HG03558 (cell line): ENCODE data around the gene HARBI1.

Experiments used
- ATAC-seq: cut with Tn5 transposase; IDR thresholded peaks from one replicate; pipeline ENCODE4 v1.9.1; 2021; ENCODE audit warnings: moderate number of reproducible peaks; ENCODE audit not compliant: unreplicated experiment; ENCODE audit errors: extremely low read depth

Gene HARBI1

DNA sequence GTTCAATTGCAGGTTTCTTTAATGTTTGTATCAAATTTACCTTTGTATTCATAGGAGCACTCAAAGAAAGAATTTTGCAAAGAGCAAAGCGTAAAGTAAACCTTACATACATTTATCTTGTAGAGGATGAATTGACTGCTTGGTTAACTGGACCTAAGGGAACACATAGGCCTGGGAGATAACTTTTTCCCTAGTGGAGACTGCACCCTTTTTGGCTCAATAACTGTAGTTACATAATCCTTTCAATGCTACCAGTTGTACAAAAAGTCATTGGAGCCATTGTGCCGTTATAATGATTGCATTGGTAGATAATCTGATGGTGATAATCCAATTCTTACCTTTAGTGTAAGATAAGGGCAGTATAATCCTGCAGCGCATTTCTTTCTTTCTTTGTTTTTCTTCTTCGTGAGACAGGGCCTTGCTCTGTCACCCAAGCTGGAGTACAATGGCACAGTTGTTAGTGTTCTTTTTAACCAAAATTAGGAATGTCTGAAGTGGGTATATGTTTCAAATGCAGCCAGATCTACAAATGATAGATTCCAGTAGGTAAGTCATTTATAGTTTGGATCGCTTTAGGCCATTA, 18.6 kb upstream of the HARBI1 start:
- ATAC-seq: no peak

DNA sequence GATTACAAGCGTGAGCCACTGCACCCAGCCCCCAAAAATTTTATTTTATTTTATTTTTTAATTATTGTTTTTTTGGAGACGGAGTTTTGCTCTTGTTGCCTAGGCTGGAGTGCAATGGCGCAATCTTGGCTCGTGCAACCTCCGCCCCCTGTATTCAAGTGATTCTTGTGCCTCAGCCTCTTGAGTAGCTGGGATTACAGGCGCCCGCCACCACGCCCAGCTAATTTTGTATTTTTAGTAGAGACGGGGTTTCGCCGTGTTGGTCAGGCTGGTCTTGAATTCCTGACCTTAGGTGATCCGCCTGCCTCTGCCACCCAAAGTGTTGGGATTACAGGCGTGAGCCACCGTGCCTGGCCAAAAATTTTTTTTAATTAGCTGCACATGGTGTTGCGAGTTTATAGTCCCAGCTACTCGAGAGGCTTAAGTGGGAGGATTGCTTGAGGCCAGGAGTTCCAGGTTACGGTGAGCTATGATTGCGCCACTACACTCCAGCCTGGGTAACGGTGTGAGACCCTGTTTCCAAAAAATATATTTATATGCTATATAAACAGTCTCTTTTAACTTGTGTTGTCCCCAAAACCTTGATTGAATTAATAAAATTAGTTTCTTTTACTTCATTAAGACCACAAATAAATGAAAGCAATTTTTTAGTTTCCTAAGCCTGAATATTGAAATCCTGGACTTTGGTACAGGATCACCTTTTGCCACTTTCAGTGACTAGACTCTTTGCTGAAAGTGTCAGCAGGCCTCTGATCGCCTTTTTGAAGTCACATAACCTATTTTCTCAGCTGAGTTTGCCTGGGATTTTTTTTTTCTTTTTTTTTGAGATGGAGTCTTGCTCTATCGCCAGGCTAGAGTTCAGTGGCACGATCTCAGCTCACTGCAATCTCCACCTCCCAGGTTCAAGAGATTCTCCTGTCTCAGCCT, 16.5 kb upstream of the HARBI1 start:
- no peak for ATAC-seq

DNA sequence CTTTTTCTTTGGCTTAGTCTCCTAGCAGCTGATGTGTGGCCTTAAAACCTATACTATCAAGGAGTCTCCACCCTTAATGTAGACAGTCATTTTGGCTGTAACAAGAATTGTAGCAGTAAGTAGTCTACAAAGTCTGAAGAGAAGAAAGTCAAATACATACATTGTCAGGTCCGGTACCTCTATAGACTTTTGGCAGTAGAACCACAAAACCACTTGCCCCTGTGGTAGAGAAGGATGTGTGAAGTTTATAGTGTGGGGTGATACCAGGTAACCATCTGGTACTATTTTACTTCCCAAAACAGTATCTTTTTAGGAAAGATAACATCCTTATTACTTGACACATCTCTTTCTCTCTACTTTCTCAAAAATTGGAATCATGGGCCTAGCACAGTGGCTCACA, 15.5 kb upstream of the HARBI1 start:
- no peak for ATAC-seq

DNA sequence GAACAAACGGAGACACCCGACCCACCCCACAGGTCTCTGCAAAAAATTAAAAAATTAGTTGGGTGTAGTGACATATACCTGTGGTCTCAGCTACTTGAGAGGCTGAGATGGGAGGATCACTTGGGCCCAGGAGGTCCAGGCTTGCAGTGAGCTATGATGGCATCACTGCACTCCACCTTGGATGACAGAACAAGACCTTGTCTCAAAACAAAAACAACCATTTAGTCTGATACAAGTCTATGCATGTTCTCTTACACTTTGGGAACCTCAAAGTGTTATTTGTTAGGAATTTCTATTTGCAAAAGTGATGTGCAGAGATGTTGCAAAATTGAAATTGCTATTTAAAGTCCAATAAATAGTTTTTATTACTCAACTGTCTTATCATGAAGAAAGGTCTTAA, 14.6 kb upstream of the HARBI1 start:
- no peak for ATAC-seq

DNA sequence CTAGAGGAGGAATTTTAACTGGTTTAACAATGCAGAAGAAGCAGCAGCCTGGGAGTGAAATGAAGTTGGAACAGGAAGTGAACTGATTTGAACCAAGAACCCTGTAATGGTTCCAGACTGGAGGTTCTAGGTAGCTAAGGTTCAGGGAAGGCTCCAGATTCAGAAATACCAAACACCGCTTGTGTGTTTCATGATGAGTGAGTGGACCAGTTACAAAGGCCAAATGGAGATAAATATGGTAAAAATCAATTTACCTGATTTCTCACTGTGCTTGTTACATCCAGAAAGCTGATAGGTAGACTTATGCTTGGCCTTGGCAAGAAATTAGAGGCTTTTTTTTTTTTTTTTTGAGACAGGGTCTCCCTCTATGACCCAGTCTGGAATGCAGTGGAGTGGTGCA, 13.2 kb upstream of the HARBI1 start:
- ATAC-seq: no peak

DNA sequence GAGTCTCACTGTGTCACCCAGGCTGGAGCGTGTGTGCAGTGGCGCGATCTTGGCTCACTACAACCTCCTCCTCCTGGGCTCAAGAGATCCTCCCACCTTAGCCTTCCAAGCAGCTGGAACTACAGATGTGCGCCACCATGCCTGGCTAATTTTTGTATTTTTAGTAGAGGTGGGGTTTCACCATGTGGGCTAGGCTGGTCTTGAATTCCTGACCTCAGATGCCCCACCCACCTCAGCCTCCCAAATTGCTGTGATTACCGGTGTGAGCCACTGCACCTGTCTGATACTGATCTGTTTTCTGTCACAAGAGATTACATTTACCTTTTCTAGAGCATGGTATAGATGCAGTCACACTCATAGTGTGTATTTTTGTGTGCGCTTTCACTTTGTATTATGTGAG, 11.9 kb upstream of the HARBI1 start:
- no peak for ATAC-seq

DNA sequence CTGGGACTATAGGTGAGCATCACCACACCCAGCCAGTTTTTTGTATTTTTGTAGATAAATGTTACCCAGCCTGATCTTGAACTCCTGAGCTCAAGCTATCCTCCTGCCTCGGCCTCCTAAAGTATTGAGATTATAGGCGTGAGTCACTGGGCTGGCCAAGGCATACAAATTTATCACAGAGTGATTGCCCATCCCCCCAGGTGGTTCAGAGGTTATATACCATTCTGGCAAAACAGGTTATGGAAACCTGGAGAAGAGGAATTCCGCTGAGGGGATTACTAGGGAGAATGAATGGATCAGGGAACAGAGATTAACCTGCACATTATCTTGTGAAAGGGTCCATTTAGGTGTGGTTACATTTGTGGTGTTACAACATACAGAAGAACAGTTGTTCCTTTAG, 8.4 kb upstream of the HARBI1 start:
- ATAC-seq: no peak

DNA sequence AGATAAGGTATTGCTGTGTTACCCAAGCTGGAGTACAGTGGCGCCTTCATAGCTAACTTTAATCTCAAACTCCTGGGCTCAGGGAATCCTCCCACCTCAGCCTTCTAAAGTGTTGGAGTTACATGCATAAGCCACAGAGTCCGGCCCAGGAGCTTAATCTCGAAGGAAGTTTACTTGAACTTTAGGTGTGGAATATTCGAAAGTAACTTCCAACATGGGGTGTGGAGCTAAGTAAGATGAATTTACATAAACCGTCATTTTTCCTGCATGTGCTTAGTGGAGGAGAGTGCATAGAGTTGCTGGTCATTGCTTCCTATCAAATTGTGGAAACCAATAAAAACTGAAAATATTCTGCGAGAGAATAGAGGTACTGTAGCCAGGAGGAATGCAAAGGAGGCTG, 1.8 kb upstream of the HARBI1 start:
- ATAC-seq: no peak

DNA sequence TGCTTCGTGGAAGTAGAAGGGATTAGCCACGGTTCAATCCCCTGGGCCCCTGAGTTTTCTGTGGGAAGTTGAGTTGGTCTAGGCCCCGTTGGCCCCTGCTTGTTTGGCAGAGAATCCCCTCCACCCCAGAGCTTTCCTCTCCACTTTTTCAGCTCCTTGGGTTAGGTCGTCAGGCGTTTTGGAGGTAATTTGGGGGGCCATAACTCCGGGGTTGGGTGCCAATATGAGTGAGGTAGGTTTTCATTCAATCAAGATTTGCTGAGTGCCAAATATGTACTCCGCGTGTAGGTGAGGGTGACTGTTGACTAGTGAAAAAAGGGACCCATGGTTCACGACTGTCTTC, 916 bp upstream of the HARBI1 start:
- no peak for ATAC-seq

DNA sequence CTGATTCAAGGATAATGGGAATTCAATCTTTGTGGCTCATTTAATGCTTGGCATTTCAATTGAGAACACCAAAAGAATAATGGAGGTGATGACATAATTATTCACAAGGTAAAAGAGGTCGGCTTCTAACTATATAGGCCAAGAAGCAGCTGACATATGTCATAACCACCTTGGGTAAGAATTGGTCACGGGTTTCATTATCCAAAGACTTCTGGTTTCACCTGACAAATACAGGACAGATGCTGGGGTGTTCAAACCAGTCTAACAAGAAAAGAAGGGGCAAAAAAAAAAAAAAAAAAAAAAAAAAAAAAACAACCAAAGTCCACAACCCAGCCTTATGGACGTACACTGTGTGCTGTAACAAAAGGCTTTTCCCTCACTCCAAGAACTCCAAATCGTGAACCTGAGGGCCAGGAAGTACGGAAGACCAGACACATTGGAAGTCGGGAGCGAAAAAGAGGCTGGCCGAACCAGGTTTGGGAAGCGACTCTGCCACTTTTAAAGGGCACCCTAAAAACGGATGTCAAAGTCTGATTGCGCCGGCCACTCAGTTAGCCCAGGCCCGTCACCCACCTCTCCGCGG, 385 bp downstream of the HARBI1 start:
- ATAC-seq: no peak

DNA sequence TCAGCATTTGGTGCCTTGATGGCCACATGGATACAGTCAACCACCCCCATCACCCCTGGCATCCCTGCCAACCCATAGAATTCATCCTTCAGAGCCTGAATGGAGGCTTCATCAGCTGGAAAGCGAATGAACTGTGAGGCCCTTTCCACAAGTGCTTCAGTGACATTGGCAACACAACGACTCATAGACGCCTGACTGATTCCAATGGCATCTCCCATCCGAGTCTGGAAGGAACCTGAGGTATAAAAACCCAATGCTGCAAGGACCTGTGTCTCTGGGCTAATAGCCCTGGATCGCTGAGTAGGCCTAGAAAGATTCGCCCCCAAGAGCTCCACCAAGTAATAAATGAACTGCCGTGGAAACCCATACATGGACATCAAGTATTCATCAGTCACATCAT, 1.3 kb downstream of the HARBI1 start:
- ATAC-seq: no peak

DNA sequence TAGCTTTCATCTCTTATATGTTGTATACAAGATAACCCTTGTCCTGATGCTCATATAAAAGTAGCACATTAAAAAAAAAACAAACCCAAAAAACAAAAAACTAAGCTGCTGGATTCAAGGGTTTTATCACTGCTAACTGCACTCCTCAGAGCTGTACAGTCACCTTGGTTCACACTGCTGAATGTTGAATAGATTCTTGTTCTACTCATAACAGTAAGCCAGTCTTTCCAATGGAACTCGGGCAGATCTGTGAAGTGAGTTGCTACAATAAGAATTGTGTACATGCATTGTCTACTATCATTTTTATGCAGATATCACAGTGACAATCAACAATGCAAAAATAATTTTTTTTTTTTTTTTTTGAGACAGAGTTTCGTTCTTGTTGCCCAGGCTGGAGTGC, 4.7 kb downstream of the HARBI1 start:
- ATAC-seq: no peak

DNA sequence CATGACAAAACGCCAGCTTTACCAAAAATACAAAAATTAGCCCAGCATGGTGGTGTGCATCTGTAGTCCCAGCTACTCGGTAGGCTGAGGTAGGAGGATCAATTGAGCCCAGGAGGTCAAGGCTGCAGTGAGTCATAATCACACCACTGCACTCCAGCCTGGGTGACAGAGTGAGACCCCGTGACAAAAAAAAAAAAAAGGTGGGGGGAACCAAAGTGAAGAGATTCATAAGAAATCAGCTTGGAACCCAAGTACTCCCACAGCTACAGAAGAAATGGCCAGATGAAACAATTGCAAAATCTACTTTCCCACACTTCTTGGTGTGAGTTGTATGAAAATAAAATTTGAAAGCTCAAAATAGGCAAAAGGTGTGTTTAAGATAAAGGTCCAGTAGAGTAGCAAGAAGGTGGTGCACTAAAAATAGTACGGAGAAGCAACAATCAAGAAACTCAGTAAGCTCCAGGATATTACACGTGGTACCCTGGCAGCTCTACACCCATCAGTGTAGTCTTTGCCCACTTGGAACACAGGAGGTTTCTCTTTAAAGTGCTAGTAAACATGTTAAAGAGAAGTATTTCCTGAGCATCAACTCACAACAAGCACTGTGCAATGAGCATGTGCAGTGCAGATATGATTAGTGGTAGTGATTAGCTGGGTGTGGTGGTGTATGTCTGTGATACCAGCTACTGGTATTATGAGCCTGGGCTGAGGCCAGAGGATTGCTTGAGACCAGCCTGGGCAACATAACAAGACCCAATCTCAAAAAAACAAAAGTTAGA, 5.3 kb downstream of the HARBI1 start:
- ATAC-seq: no peak

DNA sequence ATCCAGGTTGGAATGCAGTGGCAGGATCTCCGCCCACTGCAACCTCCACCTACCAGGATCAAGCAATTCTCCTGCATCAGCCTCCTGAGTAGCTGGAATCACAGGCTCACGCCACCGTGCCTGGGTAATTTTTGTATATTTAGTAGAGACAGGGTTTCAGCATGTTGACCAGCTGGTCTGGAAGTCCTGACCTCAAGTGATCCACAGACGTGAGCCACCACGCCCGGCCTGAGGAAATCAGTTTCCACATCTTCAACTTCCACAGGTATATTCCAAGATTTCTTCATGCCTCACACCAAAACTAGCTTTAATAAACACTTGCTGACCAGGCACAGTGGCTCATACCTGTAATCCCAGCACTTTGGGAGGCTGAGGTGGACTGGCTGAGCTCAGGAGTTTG, 7.6 kb downstream of the HARBI1 start:
- ATAC-seq: no peak

DNA sequence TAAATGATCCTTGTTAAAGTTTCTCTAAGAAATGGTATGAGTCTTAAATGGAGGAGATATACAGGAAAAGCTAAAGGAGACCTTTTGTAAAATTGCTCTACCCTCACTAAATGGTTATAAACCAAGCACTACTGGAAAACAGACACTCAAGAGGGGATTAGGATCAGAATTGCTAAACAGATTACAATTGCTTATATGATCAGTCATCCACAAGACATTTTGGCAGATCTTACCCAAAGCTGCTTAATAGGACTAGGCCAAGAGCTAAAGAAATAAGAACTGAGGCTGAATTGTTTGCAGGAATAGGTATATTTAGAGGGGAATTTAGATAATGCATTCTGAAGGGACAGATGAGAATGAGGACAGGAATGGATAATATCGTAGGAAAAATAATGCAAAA, 9.5 kb downstream of the HARBI1 start:
- no peak for ATAC-seq

DNA sequence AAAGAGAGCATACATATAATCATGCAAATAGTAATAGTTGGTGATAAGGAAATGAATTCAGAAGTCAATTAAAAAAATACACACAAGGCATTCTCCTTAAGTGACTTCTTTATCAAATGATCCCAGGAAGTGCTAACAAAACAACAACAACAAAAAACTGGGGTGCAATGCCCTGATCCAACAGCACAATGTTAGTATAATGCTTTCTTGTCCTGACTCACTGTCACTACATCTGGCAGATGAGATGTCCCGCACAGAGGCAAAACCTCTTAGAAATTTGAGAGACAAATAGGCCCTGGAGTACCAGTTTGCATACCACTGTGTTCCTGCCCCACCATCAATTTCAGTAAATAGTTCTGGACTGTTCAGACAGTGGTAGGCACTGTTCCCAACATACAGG, 12.2 kb downstream of the HARBI1 start:
- ATAC-seq: no peak

DNA sequence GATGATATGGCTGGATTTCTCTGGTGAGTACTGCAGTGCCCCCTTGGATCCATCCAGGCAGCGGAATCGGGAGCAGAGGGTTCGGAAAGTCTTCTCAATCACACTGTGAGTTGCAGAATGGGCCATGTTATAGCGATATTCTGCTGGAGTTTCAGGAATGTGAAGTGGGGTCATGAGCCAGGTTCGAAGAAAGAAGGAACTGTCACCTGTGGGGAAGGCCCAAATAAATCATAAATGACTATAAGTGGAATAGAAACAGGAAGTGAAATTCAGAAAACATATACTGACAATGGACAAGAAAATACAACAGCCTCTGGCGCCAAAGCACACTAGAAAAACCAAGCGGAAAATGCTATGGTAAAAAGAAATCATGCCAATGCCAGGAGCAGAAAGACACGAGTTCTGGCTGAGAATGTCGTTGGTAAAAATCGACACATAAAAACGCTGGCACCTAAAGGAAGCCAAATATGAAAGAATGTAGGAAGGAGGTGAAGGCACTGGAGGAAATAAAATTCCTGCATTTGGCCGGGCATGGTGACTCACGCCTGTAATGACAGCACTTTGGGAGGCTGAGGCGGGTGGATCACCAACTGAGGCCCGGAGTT, 13.2 kb downstream of the HARBI1 start:
- ATAC-seq: no peak

DNA sequence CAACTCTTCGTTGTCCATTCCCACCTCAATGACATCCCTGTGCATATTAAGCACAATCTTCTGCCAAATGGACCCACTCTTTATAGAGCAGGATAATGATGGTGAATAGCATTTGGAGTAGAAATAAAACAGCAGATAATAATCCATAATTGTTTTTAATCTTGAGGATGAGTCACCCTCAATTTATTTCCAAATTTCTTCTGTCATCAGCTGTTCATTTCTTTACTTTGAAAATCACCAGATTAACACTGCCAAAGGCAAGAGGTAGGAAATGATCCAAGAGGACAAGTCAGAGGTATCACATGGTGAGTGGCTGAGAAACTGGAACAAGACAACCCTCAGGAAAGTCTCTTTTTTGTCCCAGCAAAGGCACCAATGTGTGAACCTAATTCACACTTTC, 15.9 kb downstream of the HARBI1 start:
- no peak for ATAC-seq

DNA sequence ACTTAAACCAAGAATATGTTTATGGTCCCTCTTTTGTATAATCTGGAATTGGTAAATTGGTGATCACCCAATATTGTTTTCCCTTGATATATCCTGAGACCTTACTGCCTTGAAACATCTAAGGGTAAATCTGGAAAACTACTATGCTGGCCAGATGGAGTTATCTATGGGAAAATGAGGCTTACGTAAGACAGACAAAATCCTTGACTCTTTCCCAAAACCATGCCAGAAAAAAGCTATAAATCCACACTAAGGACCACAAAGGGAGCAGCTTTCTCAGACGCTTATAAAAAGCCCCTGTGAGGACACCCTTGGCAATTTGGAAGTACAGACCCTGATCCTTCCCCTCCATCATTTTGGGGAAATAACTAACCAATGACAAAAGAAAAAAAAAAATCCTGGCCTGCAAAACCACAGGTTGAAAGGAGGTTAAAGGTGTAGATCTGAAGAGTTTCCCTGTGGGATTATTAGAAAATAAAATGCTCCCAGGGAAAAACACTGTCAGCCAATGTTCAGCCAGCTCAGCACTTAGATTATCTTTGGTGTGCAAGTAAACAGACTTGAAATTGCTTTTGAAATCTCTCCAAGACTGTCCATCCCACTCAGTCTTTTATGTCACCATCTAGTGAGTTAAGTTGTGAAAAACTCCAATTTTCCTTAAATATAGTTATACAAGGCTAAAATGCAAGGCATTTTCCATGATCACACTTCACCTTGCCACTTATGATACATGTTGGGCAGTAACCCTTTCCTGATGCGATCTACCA, 16.6 kb downstream of the HARBI1 start:
- no peak for ATAC-seq
